ENCODE measurements around the gene TMEM217.
"Not testable (repeated sequence)": the region's sequence is repeated elsewhere in the genome, so short reads cannot be mapped to it uniquely, and the experiment has no call there.

TMEM217 gene

DNA sequence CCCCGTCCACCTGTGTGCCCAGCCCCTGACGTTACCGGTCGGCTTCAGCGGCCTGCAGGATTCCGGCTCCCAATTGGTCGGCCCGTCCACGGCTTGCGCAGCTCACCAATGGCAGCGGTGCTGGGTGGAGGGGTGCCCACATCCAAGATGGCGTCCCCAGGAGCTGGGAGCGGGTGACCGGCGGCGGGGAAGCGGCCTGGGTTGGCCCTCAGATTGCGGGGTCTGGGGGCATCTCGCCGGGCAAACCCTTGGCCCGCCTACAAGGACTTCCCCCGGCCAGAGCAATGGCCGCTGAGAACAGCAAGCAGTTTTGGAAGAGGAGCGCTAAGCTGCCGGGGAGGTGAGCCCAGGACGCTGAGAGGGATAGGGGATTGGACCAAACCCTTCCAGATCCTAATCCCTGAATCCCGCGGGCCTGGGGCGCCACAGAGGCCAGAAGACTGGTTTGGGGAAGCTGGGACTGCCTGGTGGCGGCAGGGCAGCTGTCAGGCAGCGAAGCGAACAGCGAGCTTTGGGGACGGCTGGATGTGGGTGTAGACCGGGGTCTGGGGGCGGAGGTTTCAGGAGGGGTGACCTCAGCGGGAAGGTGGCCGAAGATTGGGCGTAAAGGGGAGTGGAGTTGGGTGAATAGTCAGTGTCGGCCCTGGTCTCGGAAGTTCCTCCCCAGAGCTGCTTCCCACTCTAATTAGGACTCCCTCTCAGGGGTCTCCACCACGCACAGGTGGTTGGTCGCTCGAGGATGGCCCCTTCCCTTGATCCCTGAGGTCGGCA is at the start of gene TMEM217, which contains the start of gene TBC1D22B:
TSS of gene TMEM217 (minus strand) at position 511 of the 771 bp plus-strand sequence. CDS start 39,114 bp downstream, outside the sequence.
TSS of gene TBC1D22B (plus strand) at position 139 of the 771 bp plus-strand sequence. CDS start at position 285, 146 bp downstream.
- Mint-ChIP-seq H3K9me3 (no peaks in the 10 kb centered on the region), H3K4me3 (peak within 1 kb of the TSS; percentile 93), H3K27me3 (no peaks in the 10 kb centered on the region), H3K4me1 (peaks cover 61% of the 10 kb centered on the region), H3K27ac (peak within 1 kb of the TSS; percentile 98), H3K36me3 (no peaks in the 10 kb centered on the region)

DNA sequence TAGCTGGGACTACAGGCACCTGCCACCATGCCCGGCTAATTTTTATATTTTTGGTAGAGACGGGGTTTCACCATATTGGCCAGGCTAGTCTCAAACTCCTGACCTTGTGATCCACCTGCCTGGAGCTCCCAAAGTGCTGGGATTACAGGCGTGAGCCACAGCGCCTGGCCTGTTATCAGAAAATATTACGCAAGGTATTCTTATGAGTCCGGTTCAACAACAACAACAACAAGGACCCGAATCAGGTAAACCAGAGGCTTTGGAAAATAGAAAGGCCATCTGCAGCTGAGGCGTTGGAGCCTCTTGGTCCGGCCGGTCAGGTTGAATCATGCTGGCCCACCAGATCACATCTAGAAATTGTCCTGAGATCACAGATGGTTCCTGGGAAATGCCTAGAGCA is 49.5 kb upstream of the TMEM217 start:
- not testable (repeated sequence) for H3K4me3 Mint-ChIP-seq, H3K27me3 Mint-ChIP-seq, H3K27ac Mint-ChIP-seq, H3K4me1 Mint-ChIP-seq, H3K9me3 Mint-ChIP-seq
- peaks cover 12% of the 10 kb centered on the region for H3K36me3 Mint-ChIP-seq

DNA sequence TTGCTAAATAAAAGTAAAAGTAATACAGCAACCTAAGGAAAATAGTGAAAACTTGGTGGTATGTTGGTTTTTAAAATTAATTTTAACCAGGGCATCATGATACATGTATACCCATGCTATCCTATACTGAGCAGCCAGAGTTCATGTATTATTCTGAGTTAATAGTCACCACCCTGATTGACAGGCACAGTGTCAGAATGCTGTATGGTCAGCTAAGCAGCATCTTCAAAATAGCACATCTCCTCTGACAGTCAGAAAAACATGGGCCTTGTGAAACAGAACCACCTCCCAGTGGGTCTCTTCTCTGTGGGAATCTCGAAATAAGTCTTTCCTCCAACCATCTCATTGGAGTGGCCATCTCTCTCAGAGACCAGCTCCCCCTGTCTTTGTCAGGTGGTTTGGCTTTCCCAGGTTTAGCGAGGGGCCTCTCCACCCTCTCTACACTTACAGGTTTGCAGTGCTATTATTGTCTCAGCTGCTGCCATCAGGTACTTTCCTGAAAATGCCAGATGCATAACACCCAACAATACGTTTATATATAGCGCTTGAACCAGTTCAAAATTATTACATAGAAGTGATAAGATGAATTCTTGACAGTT is 48.8 kb upstream of the TMEM217 start:
- Mint-ChIP-seq H3K9me3 (no peaks in the 10 kb centered on the region), H3K36me3 (peaks cover 12% of the 10 kb centered on the region), H3K4me3 (no peak overlapping the region), H3K4me1 (no peaks in the 10 kb centered on the region), H3K27me3 (no peaks in the 10 kb centered on the region), H3K27ac (no peak overlapping the region)

DNA sequence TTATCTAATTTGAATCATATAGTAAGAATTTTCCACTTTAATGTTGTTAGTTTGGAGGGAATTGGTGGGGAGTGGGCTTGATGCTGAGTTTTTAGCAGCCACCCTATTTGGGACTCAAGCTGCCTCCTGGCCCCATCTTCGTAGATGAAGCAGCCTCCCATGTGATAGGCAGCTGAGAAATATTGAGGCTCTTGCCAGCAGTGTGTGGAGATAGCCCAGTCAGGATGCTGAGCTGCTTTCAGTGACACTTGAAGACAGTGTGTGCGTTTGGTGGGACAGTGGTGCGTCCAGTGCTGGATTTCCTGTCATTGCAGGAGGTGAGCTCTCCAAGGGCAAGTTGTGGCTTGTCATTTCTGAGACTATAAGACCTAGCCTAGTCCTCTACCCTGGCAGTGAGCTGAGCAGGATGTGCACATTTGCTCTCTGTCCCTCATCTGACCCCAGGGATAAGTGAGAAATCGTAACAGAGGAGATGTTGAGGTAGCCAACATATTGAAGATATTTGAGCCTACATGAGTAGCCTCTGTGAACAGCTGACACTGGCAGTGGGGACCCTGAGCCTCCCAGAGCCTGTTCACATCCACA is 48.0 kb upstream of the TMEM217 start:
- no peaks in the 10 kb centered on the region for H3K4me1 Mint-ChIP-seq
- H3K4me3 Mint-ChIP-seq = no peak overlapping the region
- no peaks in the 10 kb centered on the region for H3K9me3 Mint-ChIP-seq
- no peak overlapping the region for H3K27ac Mint-ChIP-seq
- no peaks in the 10 kb centered on the region for H3K27me3 Mint-ChIP-seq
- H3K36me3 Mint-ChIP-seq = peaks cover 16% of the 10 kb centered on the region

DNA sequence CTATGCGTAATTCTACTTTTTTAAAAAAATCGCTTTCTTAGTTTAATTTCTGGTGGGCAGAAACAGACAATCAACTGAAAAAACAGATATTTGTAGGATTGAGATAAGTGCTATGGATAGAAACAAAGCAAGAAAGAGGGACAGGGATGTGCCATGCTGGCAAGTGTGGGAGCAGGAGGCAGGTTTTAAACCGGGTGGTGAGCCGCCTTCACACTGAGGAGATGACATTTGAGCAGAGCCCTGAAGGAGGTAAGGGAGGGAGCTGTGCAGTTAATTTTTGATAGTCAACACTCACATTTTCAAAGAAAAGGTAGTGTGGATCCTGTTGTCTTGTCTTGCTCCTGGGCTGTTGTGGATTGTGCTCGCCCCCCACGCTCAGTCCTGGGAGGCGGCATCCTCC is 46.8 kb upstream of the TMEM217 start:
- no peaks in the 10 kb centered on the region for H3K9me3 Mint-ChIP-seq
- no peaks in the 10 kb centered on the region for H3K27me3 Mint-ChIP-seq
- H3K4me3 Mint-ChIP-seq = no peak overlapping the region
- peaks cover 18% of the 10 kb centered on the region for H3K36me3 Mint-ChIP-seq
- no peak overlapping the region for H3K27ac Mint-ChIP-seq
- H3K4me1 Mint-ChIP-seq = no peaks in the 10 kb centered on the region

DNA sequence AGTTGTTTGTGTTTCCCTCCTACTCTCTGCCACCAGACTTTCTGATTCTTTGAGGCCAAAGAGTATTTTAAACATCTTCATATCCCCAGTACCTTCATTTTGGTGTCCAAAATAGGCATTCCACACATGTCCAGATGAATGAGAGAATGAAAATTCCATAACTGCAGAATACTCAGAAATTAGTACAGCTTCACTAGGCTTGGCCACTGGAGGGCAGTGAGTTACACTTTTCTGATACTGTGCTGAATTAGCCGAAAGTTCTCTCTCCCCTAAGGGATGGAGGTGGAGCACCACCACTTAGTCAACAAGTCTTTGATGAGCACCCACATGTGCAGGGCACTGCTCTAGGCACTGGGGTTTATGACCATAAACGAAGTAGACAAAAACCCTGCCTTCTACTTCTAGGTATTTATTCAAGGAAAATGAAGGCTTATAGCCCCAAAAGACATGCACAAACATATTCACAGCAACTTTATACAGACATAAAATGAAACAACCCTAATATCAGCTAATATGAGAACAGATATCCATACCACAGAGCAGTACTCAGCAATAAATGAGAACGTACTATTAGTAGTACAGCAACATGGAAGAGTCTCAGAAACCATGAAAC is 46.1 kb upstream of the TMEM217 start:
- Mint-ChIP-seq H3K4me1 (no peaks in the 10 kb centered on the region), H3K9me3 (no peaks in the 10 kb centered on the region), H3K36me3 (peaks cover 16% of the 10 kb centered on the region), H3K27me3 (no peaks in the 10 kb centered on the region), H3K27ac (no peak overlapping the region), H3K4me3 (no peak overlapping the region)

DNA sequence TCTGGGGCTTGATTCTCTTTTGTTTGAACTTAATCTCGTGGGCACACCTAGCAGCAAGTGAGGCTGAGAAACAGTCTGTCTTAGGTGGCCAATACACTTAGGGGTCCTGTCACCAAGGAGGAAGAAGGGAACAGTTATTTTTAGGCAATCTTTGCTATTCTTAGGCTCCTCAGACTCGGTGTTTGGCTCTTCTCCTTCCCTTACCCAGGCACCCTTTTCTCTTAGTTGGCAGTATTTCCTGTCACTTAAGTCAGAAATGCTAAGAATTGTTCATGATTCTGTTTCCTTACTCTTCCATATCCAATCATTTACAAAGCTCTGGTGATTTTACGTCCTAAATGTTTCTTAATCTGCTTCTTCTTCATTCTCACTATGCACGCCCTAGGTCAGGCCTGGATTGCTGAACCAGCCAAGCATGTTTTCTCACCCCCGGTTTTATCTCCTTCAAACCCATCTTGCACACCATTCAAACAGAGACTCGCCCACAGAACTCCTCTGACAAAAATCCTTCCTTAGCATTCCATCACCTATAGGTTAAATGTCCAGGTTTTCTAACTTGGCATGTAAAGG is 45.2 kb upstream of the TMEM217 start:
- Mint-ChIP-seq H3K27me3 (no peaks in the 10 kb centered on the region), H3K9me3 (no peaks in the 10 kb centered on the region), H3K4me1 (no peaks in the 10 kb centered on the region), H3K36me3 (peaks cover 17% of the 10 kb centered on the region), H3K4me3 (no peak overlapping the region), H3K27ac (no peak overlapping the region)

DNA sequence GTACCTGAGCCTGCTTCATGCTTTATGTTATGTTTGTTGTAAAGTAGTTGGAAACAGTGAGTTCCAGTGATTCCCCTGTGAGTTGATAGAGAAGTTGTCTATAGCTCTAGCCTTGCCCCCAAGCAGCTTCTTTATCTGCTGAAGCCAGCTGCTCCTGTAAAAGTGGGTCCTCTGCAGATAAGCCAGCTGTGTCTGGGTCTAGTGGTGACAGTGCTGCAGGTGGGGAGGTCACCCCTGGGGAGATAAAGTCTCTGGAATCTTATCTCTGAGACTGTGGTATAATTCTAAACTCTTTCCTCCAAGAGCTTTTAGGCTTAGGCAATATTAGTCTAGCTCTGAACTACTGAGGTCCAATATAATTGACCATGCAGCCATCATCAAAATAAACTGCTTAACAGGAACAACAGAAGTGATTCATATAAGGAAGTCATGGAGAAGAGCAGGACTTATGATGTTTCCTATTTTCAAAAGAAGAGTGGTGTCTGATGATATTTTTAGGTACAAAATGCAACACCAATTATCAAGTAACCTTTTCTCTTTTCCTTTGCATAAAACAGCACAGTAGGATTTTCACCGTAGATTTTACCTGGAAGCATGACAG is 44.2 kb upstream of the TMEM217 start:
- no peaks in the 10 kb centered on the region for H3K4me1 Mint-ChIP-seq
- peaks cover 25% of the 10 kb centered on the region for H3K36me3 Mint-ChIP-seq
- no peak overlapping the region for H3K27ac Mint-ChIP-seq
- no peak overlapping the region for H3K4me3 Mint-ChIP-seq
- no peaks in the 10 kb centered on the region for H3K27me3 Mint-ChIP-seq
- no peaks in the 10 kb centered on the region for H3K9me3 Mint-ChIP-seq

DNA sequence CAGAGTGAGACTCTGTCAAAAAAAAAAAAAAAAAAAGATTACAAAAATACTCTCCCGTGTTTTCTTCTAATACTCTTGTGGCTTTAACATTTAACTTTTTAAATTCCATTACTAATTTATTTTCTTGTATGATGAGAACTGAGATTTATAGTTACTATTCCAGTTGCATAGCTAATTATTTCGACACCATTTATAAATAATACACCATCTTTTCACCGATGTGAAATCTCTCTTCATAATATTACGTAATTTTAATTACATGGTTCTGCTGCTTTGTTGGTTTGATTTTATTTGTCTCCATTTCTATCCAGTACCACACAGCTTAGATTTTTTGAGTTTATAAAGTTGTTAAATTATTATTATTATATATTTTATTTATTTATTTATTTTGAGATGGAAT is 42.0 kb upstream of the TMEM217 start:
- no peaks in the 10 kb centered on the region for H3K9me3 Mint-ChIP-seq
- no peaks in the 10 kb centered on the region for H3K27me3 Mint-ChIP-seq
- no peak overlapping the region for H3K4me3 Mint-ChIP-seq
- no peak overlapping the region for H3K27ac Mint-ChIP-seq
- peaks cover 33% of the 10 kb centered on the region for H3K36me3 Mint-ChIP-seq
- H3K4me1 Mint-ChIP-seq = no peaks in the 10 kb centered on the region

DNA sequence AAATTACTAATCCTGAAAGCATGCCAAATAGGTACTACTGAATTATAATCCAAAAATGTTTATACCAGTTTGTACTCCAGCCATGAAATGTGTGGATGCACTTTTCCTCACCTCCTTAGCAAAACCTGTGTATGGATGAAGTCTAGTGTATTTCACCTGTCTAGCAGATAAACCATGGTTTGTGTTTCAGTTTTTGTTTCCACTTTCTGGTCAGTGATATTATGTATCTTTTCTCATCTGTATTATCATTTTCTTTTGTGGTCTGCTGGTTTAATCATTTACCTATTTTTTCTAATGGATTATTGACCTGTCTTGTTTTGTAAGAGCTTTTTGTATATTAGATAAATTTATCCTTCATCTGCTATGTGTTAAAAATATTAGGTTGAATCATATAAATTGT is 41.0 kb upstream of the TMEM217 start:
- Mint-ChIP-seq H3K36me3 (peaks cover 31% of the 10 kb centered on the region), H3K4me3 (no peak overlapping the region), H3K4me1 (no peaks in the 10 kb centered on the region), H3K27me3 (no peaks in the 10 kb centered on the region), H3K9me3 (no peaks in the 10 kb centered on the region), H3K27ac (no peak overlapping the region)

DNA sequence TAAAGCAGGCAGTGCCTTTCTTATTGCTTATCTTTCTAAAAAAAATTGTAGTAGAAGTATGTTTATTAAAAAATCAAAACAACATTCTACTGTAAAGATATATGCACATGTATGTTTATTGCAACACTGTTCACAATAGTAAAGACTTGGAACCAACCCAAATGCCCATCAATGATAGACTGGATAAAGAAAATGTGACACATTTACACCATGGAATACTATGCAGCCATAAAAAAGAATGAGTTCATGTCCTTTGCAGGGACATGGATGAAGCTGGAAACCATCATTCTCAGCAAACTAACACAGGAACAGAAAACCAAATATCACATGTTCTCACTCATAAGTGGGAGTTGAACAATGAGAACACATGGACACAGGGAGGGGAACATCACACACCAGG is 39.7 kb upstream of the TMEM217 start:
- H3K27ac Mint-ChIP-seq, H3K9me3 Mint-ChIP-seq, H3K4me3 Mint-ChIP-seq, H3K4me1 Mint-ChIP-seq, H3K27me3 Mint-ChIP-seq: not testable (repeated sequence)
- H3K36me3 Mint-ChIP-seq = peaks cover 30% of the 10 kb centered on the region

DNA sequence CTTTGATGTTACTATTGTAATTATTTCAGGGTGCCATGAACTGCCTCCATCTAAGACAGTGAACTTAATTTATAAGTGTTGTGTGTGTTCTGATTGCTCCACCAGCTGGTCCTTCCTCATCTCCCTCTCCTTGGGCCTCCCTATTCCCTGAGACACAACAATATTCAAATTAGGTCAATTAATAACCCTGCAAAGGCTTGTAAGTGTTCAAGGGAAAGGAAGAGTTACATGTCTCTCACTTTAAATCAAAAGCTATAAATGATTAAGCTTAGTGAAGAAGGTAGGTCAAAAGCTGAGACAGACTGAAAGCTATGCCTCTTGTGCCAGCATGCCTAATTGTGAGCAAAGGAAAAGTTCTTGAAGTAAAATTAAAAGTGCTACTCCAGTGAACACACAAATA is 35.5 kb upstream of the TMEM217 start:
- Mint-ChIP-seq H3K27me3 (no peaks in the 10 kb centered on the region), H3K4me1 (peaks cover 15% of the 10 kb centered on the region), H3K27ac (no peak overlapping the region)

DNA sequence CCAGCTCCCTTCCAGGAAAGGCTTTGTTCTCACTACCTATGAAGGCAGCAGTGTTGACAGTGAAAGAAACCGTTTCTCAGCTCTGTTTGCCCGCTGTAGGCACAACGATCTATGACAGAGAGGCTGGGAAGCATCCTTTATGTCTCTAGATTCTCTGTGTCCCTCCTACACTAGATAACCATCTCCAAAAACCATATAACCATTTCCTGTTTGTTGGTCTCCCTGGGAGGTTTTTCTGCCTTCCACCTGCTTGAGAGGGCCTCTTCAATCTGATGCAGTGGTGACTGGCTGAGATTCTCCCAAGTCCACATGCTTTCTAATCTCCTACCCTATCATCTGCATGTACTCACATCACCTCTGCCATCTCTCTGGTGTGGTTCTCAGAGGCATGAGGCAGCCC is 32.0 kb upstream of the TMEM217 start:
- peak overlapping the region; percentile 75 for H3K27ac Mint-ChIP-seq

More for the DNA sequence above, 35.5 kb upstream of the TMEM217 start:
- Mint-ChIP-seq H3K4me3 (no peak overlapping the region), H3K9me3 (no peaks in the 10 kb centered on the region), H3K36me3 (peaks cover 31% of the 10 kb centered on the region)

DNA sequence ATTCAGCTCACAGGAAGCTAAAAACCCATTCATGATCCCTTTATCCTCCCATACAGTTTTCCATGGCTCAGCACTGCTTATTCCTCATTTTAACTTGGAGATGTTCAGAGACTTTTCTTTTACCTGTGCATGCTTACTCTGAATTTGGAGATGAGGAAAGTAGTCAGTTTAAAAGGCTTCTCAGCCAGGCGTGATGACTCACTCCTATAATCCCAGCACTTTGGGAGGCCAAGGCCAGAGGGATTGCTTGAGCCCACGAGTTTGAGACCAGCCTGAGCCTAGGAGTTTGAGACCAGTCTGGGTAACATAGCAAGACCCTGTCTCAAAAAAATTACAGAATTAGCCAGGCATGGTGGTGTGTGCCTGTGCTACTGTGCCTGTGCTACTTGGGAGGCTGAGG is 30.3 kb upstream of the TMEM217 start:
- Mint-ChIP-seq H3K36me3 (peaks cover 23% of the 10 kb centered on the region), H3K27ac (peak overlapping the region; percentile 36), H3K27me3 (no peaks in the 10 kb centered on the region), H3K4me3 (no peak overlapping the region), H3K4me1 (peaks cover 21% of the 10 kb centered on the region), H3K9me3 (no peaks in the 10 kb centered on the region)

More for the DNA sequence above, 32.0 kb upstream of the TMEM217 start:
- Mint-ChIP-seq H3K4me1 (peaks cover 21% of the 10 kb centered on the region), H3K9me3 (no peaks in the 10 kb centered on the region), H3K27me3 (no peaks in the 10 kb centered on the region), H3K4me3 (no peak overlapping the region), H3K36me3 (peaks cover 25% of the 10 kb centered on the region)

DNA sequence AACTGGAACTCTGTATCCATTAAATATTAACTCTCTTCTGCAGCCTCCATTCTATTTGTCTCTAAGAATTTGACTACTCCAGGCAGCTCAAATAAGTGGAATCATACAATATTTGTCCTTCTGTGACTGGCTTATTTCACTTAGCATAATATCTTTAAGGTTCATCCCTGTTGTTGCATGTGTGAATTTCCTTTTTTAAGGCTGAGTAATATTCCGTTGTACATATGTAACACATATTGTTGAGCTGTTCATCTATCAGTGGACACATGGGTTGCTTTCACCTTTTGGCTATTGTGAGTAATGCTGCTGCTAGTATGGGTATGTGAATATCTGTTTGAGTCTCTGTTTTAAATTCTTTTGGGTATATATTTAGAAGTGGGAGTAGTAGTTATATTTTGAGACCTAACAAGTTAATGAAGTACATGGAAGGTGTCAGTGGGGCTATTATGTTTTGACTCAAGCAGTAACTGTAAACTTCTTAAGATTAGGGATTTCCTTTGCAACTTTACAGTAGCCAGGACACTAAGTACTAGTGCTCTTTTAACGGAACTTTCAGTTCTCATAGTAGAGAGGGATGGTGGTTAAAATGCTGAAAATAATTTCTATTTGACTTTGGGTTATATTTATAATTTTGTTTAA is 29.7 kb upstream of the TMEM217 start:
- H3K4me3 Mint-ChIP-seq = no peak overlapping the region
- peaks cover 23% of the 10 kb centered on the region for H3K36me3 Mint-ChIP-seq
- no peaks in the 10 kb centered on the region for H3K27me3 Mint-ChIP-seq
- no peaks in the 10 kb centered on the region for H3K9me3 Mint-ChIP-seq
- peaks cover 21% of the 10 kb centered on the region for H3K4me1 Mint-ChIP-seq
- H3K27ac Mint-ChIP-seq = peak overlapping the region; percentile 60
